GM23338 (cell line): ENCODE results near the gene CALM1. TPM values are rescaled to one million over a fixed set of nuclear protein-coding genes. Genes with fewer than 3 reads are reported as not detected.
A peak's percentile ranks its signal among the peaks of the same experiment; 100 is the strongest.

Experiments used
- ATAC-seq: fragments of 200-7000 bp; cut with Tn5 transposase; 3 replicates; pipeline ENCODE4 v1.9.1; 2020
- DNase-seq: peaks from one replicate; pipeline ENCODE4 v3.0.0-alpha.2; 2015; ENCODE audit warnings: low spot score
- H2AFZ ChIP-seq: fragments of 200-600 bp; sonication (generic); 2 replicates; pipeline ENCODE4 v1.8.0; 2016; ENCODE audit warnings: antibody characterized with exemption, mild to moderate bottlenecking, moderate library complexity
- H3F3A ChIP-seq: fragments of 200-600 bp; sonication (generic); replicated peaks from 2 replicates; pipeline ENCODE4 v1.8.0; 2017; ENCODE audit warnings: antibody characterized with exemption, mixed run types, low read depth
- H3K27ac ChIP-seq: fragments of 200-600 bp; sonication (generic); 2 replicates; pipeline ENCODE4 v1.6.1; 2016; ENCODE audit warnings: low read depth
- H3K27me3 ChIP-seq: fragments of 200-600 bp; sonication (generic); 2 replicates; pipeline ENCODE4 v1.8.0; 2016; ENCODE audit warnings: mild to moderate bottlenecking, mixed run types, moderate library complexity; ENCODE audit not compliant: insufficient read depth
- H3K36me3 ChIP-seq: fragments of 200-600 bp; sonication (generic); 2 replicates; pipeline ENCODE4 v1.8.0; 2016; ENCODE audit warnings: mild to moderate bottlenecking; ENCODE audit not compliant: insufficient read depth
- H3K4me1 ChIP-seq: fragments of 200-600 bp; sonication (generic); 2 replicates; pipeline ENCODE4 v1.8.0; 2016; ENCODE audit warnings: mild to moderate bottlenecking, moderate library complexity; ENCODE audit not compliant: insufficient read depth
- H3K4me2 ChIP-seq: fragments of 200-600 bp; sonication (generic); 2 replicates; pipeline ENCODE4 v1.7.1; 2017; ENCODE audit warnings: mixed run types
- H3K4me3 ChIP-seq: fragments of 200-600 bp; sonication (generic); 2 replicates; pipeline ENCODE4 v1.6.1; 2016; ENCODE audit warnings: mixed run types
- H3K79me2 ChIP-seq: fragments of 200-600 bp; sonication (generic); replicated peaks from 2 replicates; pipeline ENCODE4 v1.8.0; 2017; ENCODE audit warnings: mild to moderate bottlenecking; ENCODE audit not compliant: insufficient read depth
- H3K9me2 ChIP-seq: fragments of 200-600 bp; sonication (generic); 2 replicates; pipeline ENCODE4 v1.8.0; 2017; ENCODE audit not compliant: insufficient read depth
- H4K20me1 ChIP-seq: fragments of 200-600 bp; sonication (generic); replicated peaks from 2 replicates; pipeline ENCODE4 v1.8.0; 2017; ENCODE audit warnings: mild to moderate bottlenecking; ENCODE audit not compliant: insufficient read depth
- H3K27ac Mint-ChIP-seq: 2 replicates; pipeline ENCODE4 v1.8.0; 2020; ENCODE audit warnings: inconsistent platforms, mild to moderate bottlenecking, moderate library complexity, mixed read lengths
- H3K27me3 Mint-ChIP-seq: 3 replicates; pipeline ENCODE4 v1.8.0; 2022; ENCODE audit warnings: low read depth, mild to moderate bottlenecking, moderate library complexity, mixed read lengths, inconsistent platforms; ENCODE audit not compliant: insufficient read depth, poor library complexity
- H3K36me3 Mint-ChIP-seq: 3 replicates; pipeline ENCODE4 v1.8.0; 2021; ENCODE audit warnings: low read depth, mild to moderate bottlenecking, inconsistent platforms, moderate library complexity, mixed read lengths
- H3K4me1 Mint-ChIP-seq: 3 replicates; pipeline ENCODE4 v1.8.0; 2020; ENCODE audit warnings: mild to moderate bottlenecking, inconsistent platforms, mixed read lengths
- H3K4me3 Mint-ChIP-seq: 3 replicates; pipeline ENCODE4 v1.8.0; 2021; ENCODE audit warnings: moderate library complexity, mild to moderate bottlenecking, inconsistent platforms, mixed read lengths
- H3K9me3 Mint-ChIP-seq: 3 replicates; pipeline ENCODE4 v1.8.0; 2020; ENCODE audit warnings: moderate library complexity, mild to moderate bottlenecking, inconsistent platforms, mixed read lengths
- CREB1 ChIP-seq: fragments of 250-450 bp; sonication (Bioruptor Pico); IDR thresholded peaks from 2 replicates; pipeline ENCODE4 v1.5.0; 2020; ENCODE audit warnings: low read depth, mild to moderate bottlenecking, moderate library complexity
- EZH2 ChIP-seq: fragments of 200-600 bp; sonication (generic); IDR thresholded peaks from one replicate; pipeline ENCODE4 v1.8.0; 2017; ENCODE audit warnings: antibody characterized with exemption, mild to moderate bottlenecking, low read depth; ENCODE audit not compliant: unreplicated experiment
- EZH2phosphoT487 ChIP-seq: fragments of 200-600 bp; sonication (generic); IDR thresholded peaks from one replicate; pipeline ENCODE4 v1.8.1; 2018; ENCODE audit warnings: antibody characterized with exemption; ENCODE audit not compliant: unreplicated experiment
- JUNB ChIP-seq: IDR thresholded peaks from one replicate; pipeline ENCODE4 v1.6.1; 2016; ENCODE audit warnings: antibody characterized with exemption; ENCODE audit not compliant: unreplicated experiment
- NANOG ChIP-seq: IDR thresholded peaks from 2 replicates; pipeline ENCODE4 v1.6.1; 2016; ENCODE audit warnings: antibody characterized with exemption, borderline replicate concordance
- POLR2AphosphoS5 ChIP-seq: IDR thresholded peaks from 2 replicates; pipeline ENCODE4 v1.6.1; 2016; ENCODE audit warnings: antibody characterized with exemption, low read depth
- REST ChIP-seq: IDR thresholded peaks from one replicate; pipeline ENCODE4 v1.6.1; 2018; ENCODE audit warnings: antibody characterized with exemption; ENCODE audit not compliant: unreplicated experiment
- STAT1 ChIP-seq: IDR thresholded peaks from one replicate; pipeline ENCODE4 v1.6.1; 2016; ENCODE audit warnings: antibody characterized with exemption; ENCODE audit not compliant: unreplicated experiment
- ZNF114 ChIP-seq: fragments of 250-450 bp; sonication (Bioruptor Pico); IDR thresholded peaks from 2 replicates; pipeline ENCODE4 v1.5.0; 2020; ENCODE audit warnings: mild to moderate bottlenecking, moderate library complexity
- ZNF331 ChIP-seq: fragments of 250-450 bp; sonication (Bioruptor Pico); IDR thresholded peaks from 2 replicates; pipeline ENCODE4 v1.5.0; 2020; ENCODE audit warnings: low read depth, mild to moderate bottlenecking, moderate library complexity
- ZNF462 ChIP-seq: fragments of 250-450 bp; sonication (Bioruptor Pico); IDR thresholded peaks from 2 replicates; pipeline ENCODE4 v1.5.0; 2020; ENCODE audit warnings: mild to moderate bottlenecking, moderate library complexity
- polyA plus RNA-seq: library from polyadenylated mRNA; unstranded; fragments of >200 nt; fragmentation: Nextera tagmentation; extraction: Ambion mirVana; gene quantifications from 2 replicates; pipeline ENCODE4 v1.2.1, GENCODE V29; 2016
- total RNA-seq: library from RNA; depleted of rRNA; stranded (reverse); fragments of >200 nt; shearing (Covaris generic); gene quantifications from 2 replicates; pipeline ENCODE4 v1.2.3, GENCODE V29; 2014
- TF ChIP-seq, protein P1 (sequence below): IDR thresholded peaks from 2 replicates; pipeline ENCODE4 v1.6.1; 2016; ENCODE audit warnings: antibody characterized with exemption
- TF ChIP-seq, protein P2 (sequence below), 2 experiments: fragments of 200-600 bp in 1 of 2; sonication (generic) in 1 of 2; conservative IDR thresholded peaks; 2 replicates each; pipeline versions ENCODE4 v1.5.1 to v1.6.1; 2016 to 2017; ENCODE audit warnings: antibody characterized with exemption in 2 of 2, low read depth in 2 of 2, mild to moderate bottlenecking in 2 of 2, moderate library complexity in 1 of 2

The CALM1 gene
- total and polyA plus RNA-seq, 2 experiments from 2014 or later = 308 to 2,024 TPM

- Histone ChIP-seq H3K36me3 (no peaks in the 10 kb centered on the region), H3K4me3 (no peak overlapping the region), H2AFZ (peak overlapping the region; percentile 56), H3K4me1 (peaks cover 16% of the 10 kb centered on the region), H3K27me3 (no peaks in the 10 kb centered on the region), H3K27ac (no peak overlapping the region), H4K20me1 (no peaks in the 10 kb centered on the region), H3K4me2 (no peak overlapping the region), H3K9me2 (no peaks in the 10 kb centered on the region), H3F3A (no peaks in the 10 kb centered on the region), H3K79me2 (no peaks in the 10 kb centered on the region)
- ATAC-seq = no peak
- H3K4me3 Mint-ChIP-seq = no peak overlapping the region
- peaks cover 11% of the 10 kb centered on the region for H3K27me3 Mint-ChIP-seq
- no peaks in the 10 kb centered on the region; the same call in 2 of the 3 replicates for H3K36me3 Mint-ChIP-seq
- H3K4me1 Mint-ChIP-seq = peaks cover 18% of the 10 kb centered on the region
- TF ChIP-seq CREB1 (no peak), REST (no peak), NANOG (no peak), POLR2AphosphoS5 (no peak), EZH2phosphoT487 (no peak), STAT1 (no peak), JUNB (no peak), ZNF462 (no peak), ZNF331 (CRISPR knock-in tag) (no peak), EZH2 (no peak), ZNF114 (no peak)
- TF ChIP-seq, protein P1, sequence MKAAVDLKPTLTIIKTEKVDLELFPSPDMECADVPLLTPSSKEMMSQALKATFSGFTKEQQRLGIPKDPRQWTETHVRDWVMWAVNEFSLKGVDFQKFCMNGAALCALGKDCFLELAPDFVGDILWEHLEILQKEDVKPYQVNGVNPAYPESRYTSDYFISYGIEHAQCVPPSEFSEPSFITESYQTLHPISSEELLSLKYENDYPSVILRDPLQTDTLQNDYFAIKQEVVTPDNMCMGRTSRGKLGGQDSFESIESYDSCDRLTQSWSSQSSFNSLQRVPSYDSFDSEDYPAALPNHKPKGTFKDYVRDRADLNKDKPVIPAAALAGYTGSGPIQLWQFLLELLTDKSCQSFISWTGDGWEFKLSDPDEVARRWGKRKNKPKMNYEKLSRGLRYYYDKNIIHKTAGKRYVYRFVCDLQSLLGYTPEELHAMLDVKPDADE = no peak
- TF ChIP-seq, protein P2, sequence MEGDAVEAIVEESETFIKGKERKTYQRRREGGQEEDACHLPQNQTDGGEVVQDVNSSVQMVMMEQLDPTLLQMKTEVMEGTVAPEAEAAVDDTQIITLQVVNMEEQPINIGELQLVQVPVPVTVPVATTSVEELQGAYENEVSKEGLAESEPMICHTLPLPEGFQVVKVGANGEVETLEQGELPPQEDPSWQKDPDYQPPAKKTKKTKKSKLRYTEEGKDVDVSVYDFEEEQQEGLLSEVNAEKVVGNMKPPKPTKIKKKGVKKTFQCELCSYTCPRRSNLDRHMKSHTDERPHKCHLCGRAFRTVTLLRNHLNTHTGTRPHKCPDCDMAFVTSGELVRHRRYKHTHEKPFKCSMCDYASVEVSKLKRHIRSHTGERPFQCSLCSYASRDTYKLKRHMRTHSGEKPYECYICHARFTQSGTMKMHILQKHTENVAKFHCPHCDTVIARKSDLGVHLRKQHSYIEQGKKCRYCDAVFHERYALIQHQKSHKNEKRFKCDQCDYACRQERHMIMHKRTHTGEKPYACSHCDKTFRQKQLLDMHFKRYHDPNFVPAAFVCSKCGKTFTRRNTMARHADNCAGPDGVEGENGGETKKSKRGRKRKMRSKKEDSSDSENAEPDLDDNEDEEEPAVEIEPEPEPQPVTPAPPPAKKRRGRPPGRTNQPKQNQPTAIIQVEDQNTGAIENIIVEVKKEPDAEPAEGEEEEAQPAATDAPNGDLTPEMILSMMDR (conservative IDR thresholded peaks at IDR 0.05; ENCODE audit: low read depth in 2 of 2) = no peak
- no peaks in the 10 kb centered on the region for H3K9me3 Mint-ChIP-seq
- no peak for DNase-seq
- H3K27ac Mint-ChIP-seq = no peak overlapping the region
Measured at GRCh38 chr14:90426663-90427062, 29.8 kb downstream of the CALM1 start.
